ENCODE data around the gene AVL9. TPM values are rescaled to one million over a fixed set of nuclear protein-coding genes. Genes with fewer than 3 reads are reported as not detected.

AVL9 gene
- total RNA-seq, 1 donor from 2014 or later: 39.8 TPM

GRCh38 chr7:32536585-32536984 is 41.3 kb downstream of the AVL9 start:
- no peak overlapping the region for H3K4me3 Mint-ChIP-seq
- Histone ChIP-seq H3K4me3 (no peak overlapping the region), H3K27me3 (no peaks in the 10 kb centered on the region), H3K27ac (no peak overlapping the region), H3K4me1 (no peaks in the 10 kb centered on the region), H3K79me2 (ENCODE audit: low read depth) (peaks cover 33% of the 10 kb centered on the region), H3K9me3 (ENCODE audit: low read depth) (no peaks in the 10 kb centered on the region), H2AFZ (replicated peaks) (no peak overlapping the region), H3K4me2 (no peak overlapping the region), H3F3A (ENCODE audit: low read depth) (no peaks in the 10 kb centered on the region), H4K20me1 (ENCODE audit: low read depth) (no peaks in the 10 kb centered on the region), H3K36me3 (no peaks in the 10 kb centered on the region), H3K9ac (no peak overlapping the region)
- TF ChIP-seq EZH2 (IDR thresholded peaks at IDR 0.05) (no peak), CTCF (IDR thresholded peaks at IDR 0.05) (no peak), EZH2phosphoT487 (IDR thresholded peaks at IDR 0.05) (no peak)
- no peaks in the 10 kb centered on the region for H3K27me3 Mint-ChIP-seq (ENCODE audit: insufficient read depth, low read depth)
- H3K9me3 Mint-ChIP-seq: peaks cover 5% of the 10 kb centered on the region
- H3K4me1 Mint-ChIP-seq: no peaks in the 10 kb centered on the region
- H3K36me3 Mint-ChIP-seq: peaks cover 9% of the 10 kb centered on the region
- no peak overlapping the region for H3K27ac Mint-ChIP-seq
- no peak for DNase-seq (ENCODE audit: low spot score)

GRCh38 chr7:32537760-32538159 is 42.5 kb downstream of the AVL9 start:
- peaks cover 5% of the 10 kb centered on the region for H3K9me3 Mint-ChIP-seq
- Histone ChIP-seq H3F3A (ENCODE audit: low read depth) (no peaks in the 10 kb centered on the region), H4K20me1 (ENCODE audit: low read depth) (no peaks in the 10 kb centered on the region), H3K4me1 (no peaks in the 10 kb centered on the region), H3K27me3 (no peaks in the 10 kb centered on the region), H3K4me3 (no peak overlapping the region), H3K79me2 (ENCODE audit: low read depth) (peaks cover 32% of the 10 kb centered on the region), H3K4me2 (no peak overlapping the region), H3K9ac (no peak overlapping the region), H3K9me3 (ENCODE audit: low read depth) (no peaks in the 10 kb centered on the region), H3K36me3 (no peaks in the 10 kb centered on the region), H3K27ac (no peak overlapping the region), H2AFZ (replicated peaks) (no peak overlapping the region)
- no peak overlapping the region for H3K27ac Mint-ChIP-seq
- H3K27me3 Mint-ChIP-seq (ENCODE audit: insufficient read depth, low read depth): no peaks in the 10 kb centered on the region
- no peak for TF ChIP-seq EZH2phosphoT487 (IDR thresholded peaks at IDR 0.05)
- TF ChIP-seq CTCF (IDR thresholded peaks at IDR 0.05): no peak
- TF ChIP-seq EZH2 (IDR thresholded peaks at IDR 0.05): no peak
- H3K4me1 Mint-ChIP-seq: no peaks in the 10 kb centered on the region
- peaks cover 7% of the 10 kb centered on the region for H3K36me3 Mint-ChIP-seq
- DNase-seq (ENCODE audit: low spot score): no peak
- no peak overlapping the region for H3K4me3 Mint-ChIP-seq

- H3F3A ChIP-seq (ENCODE audit: low read depth): no peaks in the 10 kb centered on the region
- no peak overlapping the region for H3K4me2 ChIP-seq
- Mint-ChIP-seq H3K36me3 (peaks cover 11% of the 10 kb centered on the region), H3K9me3 (peaks cover 5% of the 10 kb centered on the region), H3K4me3 (no peak overlapping the region), H3K27ac (no peak overlapping the region), H3K4me1 (no peaks in the 10 kb centered on the region), H3K27me3 (ENCODE audit: insufficient read depth, low read depth) (no peaks in the 10 kb centered on the region)
- no peaks in the 10 kb centered on the region for H3K4me1 ChIP-seq
- H2AFZ ChIP-seq (replicated peaks): no peak overlapping the region
- H3K4me3 ChIP-seq: no peak overlapping the region
- no peaks in the 10 kb centered on the region for H3K27me3 ChIP-seq
- no peak for DNase-seq (ENCODE audit: low spot score)
- H3K36me3 ChIP-seq: no peaks in the 10 kb centered on the region
- H3K9ac ChIP-seq: no peak overlapping the region
- H3K27ac ChIP-seq: no peak overlapping the region
- no peaks in the 10 kb centered on the region for H4K20me1 ChIP-seq (ENCODE audit: low read depth)
- no peaks in the 10 kb centered on the region for H3K9me3 ChIP-seq (ENCODE audit: low read depth)
- TF ChIP-seq EZH2phosphoT487 (IDR thresholded peaks at IDR 0.05): no peak
- TF ChIP-seq EZH2 (IDR thresholded peaks at IDR 0.05): no peak
- TF ChIP-seq CTCF (IDR thresholded peaks at IDR 0.05): no peak
- H3K79me2 ChIP-seq (ENCODE audit: low read depth): peaks cover 32% of the 10 kb centered on the region
These were observed 44.1 kb downstream of the AVL9 start for GRCh38 chr7:32539366-32539765.

All from neural progenitor cell (in vitro differentiated cells).